Transverse colon (tissue), 4 donors: ENCODE measurements around the gene B4GALNT4.

Experiments used
- EP300 ChIP-seq: sonication (generic); formaldehyde crosslinking; IDR thresholded peaks from one replicate; pipeline ENCODE4 v1.6.1; 2017; ENCODE audit warnings: antibody characterized with exemption, low read depth
- POLR2A ChIP-seq: fragments of 450-650 bp; IDR thresholded peaks from one replicate; pipeline ENCODE4 v1.6.1; 2016; ENCODE audit warnings: antibody characterized with exemption, mild to moderate bottlenecking, moderate library complexity
- POLR2AphosphoS5 ChIP-seq, 3 donors: sonication (generic); formaldehyde crosslinking; IDR thresholded peaks; one replicate each; pipeline ENCODE4 v1.6.1; 2016; ENCODE audit warnings: antibody characterized with exemption in 3 of 3
- TF ChIP-seq, protein P1 (sequence below), 5 experiments: fragments of 200-600 bp in 3 of 5; fragments of 450-650 bp in 2 of 5; sonication (generic) in 3 of 5; IDR thresholded peaks; 1 replicate in 2 of 5; 2 replicates in 3 of 5; pipeline ENCODE4 v1.5.1; 2016 to 2017; ENCODE audit warnings: antibody characterized with exemption in 5 of 5, inconsistent platforms in 3 of 5, mild to moderate bottlenecking in 2 of 5, moderate library complexity in 1 of 5

GRCh38 chr11:405323-405953 is 36.1 kb downstream of the B4GALNT4 start:
- TF ChIP-seq, protein P1, sequence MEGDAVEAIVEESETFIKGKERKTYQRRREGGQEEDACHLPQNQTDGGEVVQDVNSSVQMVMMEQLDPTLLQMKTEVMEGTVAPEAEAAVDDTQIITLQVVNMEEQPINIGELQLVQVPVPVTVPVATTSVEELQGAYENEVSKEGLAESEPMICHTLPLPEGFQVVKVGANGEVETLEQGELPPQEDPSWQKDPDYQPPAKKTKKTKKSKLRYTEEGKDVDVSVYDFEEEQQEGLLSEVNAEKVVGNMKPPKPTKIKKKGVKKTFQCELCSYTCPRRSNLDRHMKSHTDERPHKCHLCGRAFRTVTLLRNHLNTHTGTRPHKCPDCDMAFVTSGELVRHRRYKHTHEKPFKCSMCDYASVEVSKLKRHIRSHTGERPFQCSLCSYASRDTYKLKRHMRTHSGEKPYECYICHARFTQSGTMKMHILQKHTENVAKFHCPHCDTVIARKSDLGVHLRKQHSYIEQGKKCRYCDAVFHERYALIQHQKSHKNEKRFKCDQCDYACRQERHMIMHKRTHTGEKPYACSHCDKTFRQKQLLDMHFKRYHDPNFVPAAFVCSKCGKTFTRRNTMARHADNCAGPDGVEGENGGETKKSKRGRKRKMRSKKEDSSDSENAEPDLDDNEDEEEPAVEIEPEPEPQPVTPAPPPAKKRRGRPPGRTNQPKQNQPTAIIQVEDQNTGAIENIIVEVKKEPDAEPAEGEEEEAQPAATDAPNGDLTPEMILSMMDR (IDR thresholded peaks at IDR 0.05) = no peak
- TF ChIP-seq POLR2A = no peak
- TF ChIP-seq POLR2AphosphoS5 (IDR thresholded peaks at IDR 0.05) = no peak
- TF ChIP-seq EP300 = no peak
